ENCODE results near the gene SHTN1.

The SHTN1 gene

DNA sequence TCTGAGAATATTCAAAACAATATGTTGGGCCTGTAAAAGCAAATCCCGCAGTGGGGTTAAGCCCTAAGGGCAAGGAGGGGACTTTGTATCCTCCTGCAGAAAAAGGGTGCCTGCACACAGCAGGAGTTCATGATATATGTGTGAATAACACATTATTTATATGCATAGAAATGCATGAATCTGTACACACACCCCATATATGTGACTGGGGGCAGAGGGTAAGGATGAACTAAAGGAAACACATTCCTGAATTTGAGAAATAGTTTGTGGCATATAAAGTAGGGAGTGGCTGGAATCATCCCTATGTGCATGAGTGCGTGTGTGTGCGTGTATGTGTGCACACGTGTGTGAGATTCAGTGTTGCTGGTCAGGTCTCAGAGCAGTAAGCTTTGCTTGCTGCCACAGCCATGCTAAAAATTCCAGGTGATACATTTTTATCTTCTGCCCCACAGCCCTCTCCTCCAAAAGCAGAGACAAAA, 136.8 kb downstream of the SHTN1 start:
- DNase-seq = no peak

GRCh38 chr10:116866987-116867595, 137.9 kb downstream of the SHTN1 start:
- peak; percentile 18 for DNase-seq

DNA sequence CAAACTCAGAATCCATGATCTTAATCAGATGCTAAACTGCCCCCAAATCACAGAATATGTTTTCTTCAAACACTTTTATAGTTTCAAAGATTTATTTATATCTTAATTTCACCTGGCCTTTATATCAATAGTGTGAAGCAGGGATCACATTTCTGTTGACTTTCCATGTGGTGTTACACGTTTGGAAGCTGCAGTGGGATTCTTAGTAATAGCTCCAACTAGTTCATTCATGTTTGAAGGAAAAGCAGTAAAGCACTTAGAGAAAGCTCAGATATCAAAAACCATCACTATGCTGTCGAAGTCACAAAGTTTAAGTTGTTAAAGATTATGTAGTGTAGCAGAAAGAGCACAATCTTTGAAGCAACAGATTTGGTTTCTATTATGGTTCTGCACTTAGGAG, 138.9 kb downstream of the SHTN1 start:
- no peak for DNase-seq

- DNase-seq = no peak
Observed at GRCh38 chr10:116864436-116864835, 140.6 kb downstream of the SHTN1 start.

DNA sequence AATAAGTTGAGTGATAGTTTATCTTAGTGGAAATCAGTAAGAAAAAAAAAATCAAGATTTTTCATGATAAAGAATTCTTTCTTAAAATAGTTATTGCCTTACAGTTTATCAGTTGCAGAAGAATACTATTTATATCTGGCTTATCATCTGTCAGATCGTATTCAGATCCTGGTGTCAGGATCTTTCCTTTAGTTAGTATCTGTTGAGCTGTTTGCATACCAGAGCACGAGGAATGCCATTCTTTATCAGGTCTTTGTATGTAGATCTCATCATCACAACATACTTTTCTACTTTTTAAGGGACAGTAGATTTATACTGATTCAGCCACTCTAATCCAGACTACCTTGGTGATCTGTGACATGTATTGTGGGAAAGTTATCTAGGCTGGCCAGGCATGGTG, 143.2 kb downstream of the SHTN1 start:
- no peak for DNase-seq

DNA sequence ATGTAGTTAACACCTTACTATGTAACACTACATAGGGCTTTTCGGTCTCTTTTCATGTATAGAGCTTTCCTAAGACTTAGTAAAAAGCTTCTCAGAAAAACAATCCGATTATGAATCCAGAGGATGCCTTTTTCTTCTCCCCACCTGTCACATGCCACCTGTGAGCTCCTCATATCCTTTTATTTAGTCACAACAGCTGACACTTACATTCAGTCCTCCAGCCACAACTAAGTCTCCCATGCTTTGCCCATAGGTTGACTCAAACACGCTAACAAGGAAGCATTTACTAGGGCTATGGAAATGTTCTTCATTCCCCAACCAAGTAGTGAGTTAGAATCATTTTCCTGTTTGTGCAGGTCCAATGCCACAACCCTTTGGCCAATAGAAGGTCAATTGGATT, 147.8 kb downstream of the SHTN1 start:
- DNase-seq = no peak

- no peak for DNase-seq
Observed at GRCh38 chr10:116853701-116854100, 151.3 kb downstream of the SHTN1 start.

- no peak for DNase-seq
Observed at GRCh38 chr10:116853287-116853686, 151.7 kb downstream of the SHTN1 start.

DNA sequence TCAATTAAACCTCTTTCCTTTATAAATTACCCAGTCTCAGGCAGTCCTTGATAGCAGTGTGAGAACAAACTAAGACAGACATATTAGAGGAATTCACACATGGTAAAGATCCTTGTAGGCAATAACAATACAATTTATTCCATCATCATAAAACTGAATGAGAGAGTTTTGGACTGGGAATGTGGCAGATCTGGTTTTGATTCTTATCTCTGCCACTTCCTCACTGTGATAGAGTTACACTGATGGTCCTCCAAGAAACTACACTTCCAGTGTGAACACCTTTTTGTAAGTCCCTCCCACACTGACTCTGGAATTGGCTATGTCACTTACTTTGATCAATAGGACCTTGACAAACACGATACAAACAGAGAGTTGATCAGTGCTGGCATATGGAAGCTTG, 152.7 kb downstream of the SHTN1 start:
- DNase-seq = no peak

- DNase-seq = no peak
Observed at GRCh38 chr10:116850058-116850611, 154.9 kb downstream of the SHTN1 start.

DNA sequence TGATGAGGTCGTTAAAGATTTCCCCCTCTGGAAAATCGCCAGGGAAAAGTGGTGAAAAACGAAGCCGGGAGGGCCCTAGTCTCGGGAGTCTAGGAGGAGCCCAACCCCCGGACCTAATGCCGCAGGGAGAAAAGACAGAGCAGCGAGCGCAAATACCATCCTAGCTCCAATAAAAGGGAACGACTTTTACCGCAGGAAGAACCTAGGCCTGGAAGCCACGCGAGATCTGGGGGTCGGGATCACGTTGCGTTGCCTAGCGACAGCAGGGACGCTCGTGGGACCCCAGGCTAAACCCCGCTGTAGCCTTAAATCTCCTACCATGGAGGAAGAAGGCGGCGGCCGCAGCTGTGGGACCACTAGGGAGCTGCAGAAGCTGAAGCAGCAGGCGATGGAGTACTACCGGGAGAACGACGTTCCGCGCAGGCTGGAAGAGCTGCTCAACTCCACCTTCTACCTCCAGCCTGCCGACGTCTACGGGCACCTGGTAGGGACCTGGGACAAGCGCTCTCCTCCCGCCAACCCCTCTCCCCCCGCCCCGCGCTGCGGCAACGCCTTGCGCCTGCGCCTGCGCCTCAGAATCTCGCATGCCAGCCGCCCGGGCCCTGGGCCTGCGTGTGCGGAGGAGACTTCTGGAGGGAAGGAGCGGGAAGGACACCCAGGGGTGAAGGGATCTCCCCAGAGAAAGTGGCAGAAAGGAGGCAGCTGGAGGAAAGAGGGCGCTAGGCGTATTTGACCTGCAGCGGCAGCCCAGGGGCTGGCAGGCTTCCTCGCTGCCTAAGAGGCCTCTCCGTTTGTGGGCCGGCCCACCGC, 155.5 kb downstream of the SHTN1 start, which contains the start of gene ENO4:
Gene ENO4, plus strand, starts transcription at position 252 of the 810 bp plus-strand sequence. Its CDS starts 68 bp downstream, at position 320.
- DNase-seq = peak; percentile 87

- DNase-seq = no peak
Observed at GRCh38 chr10:116848944-116849247, 156.1 kb downstream of the SHTN1 start.

- DNase-seq = peak; percentile 5
Observed at GRCh38 chr10:116848032-116848943, 156.7 kb downstream of the SHTN1 start.

DNA sequence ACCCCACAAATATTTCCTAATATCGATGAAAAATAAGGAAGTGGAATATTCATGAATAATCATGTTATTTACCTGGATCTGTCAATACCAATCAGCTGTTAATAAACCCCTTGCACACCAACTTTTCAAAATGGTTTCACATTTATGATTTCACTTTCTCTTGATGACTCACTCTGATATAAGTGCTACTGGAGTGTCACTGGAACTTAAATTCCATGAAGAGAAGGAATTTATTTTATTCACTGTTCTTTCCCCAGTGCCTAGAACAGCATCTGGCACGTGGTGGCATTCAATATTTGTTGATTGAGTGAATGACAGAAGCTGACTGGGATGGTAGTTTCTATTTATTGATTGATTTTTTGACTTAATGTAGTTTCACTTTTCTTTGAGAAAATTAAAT, 159.2 kb downstream of the SHTN1 start:
- DNase-seq = no peak

GRCh38 chr10:116840389-116841075, 164.5 kb downstream of the SHTN1 start:
- no peak for DNase-seq

- DNase-seq = no peak
Observed at GRCh38 chr10:116838143-116838725, 166.8 kb downstream of the SHTN1 start.

DNA sequence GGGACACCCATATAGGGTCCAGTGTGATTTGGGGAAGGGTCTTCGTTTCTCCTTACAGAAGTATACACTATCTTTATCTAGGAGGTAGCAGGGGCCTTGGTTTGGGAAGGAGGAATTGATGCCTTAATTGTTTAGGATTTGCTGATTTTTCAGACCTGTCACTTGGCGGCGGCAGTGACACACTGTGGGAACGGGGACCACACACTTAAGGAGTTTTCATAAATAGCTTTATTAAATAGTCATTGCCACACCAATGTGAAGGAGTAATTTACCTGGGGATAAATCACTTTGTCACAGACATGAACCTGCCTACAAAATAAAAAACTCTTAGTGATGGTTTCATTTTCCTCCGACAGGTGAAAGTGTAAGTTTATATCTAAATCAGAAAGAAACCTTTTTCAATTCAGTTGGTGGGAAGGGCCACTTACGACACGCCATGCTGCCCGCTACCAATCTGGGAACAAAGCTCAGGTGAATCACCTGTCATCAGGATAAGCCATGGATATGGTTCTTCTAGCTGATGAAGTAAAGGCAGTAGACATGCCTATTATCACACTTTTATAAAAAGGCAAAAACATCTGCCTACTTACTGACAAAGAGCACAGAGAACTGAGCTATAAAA, 168.0 kb downstream of the SHTN1 start:
- no peak for DNase-seq

- DNase-seq = no peak
Observed at GRCh38 chr10:116836083-116836482, 168.9 kb downstream of the SHTN1 start.

DNA sequence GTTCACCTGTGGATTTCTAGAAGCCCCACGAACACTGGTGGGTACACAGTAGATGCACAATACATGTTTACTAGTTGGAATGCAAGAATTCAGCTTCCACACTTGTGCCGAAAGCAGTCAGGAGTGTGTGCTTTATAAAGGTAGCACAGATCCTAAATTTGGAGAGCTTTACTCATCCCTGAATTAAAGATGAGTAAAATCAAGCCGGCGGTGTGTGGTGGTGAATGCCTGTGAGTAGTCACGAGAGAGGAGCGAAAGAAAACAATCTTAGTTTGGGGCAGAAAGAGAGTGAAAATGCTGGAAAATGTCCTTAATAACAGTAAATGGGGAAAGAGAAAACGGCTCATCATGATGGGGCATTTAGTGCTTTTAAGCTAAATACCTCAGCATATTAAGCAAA, 169.3 kb downstream of the SHTN1 start:
- DNase-seq = no peak

DNA sequence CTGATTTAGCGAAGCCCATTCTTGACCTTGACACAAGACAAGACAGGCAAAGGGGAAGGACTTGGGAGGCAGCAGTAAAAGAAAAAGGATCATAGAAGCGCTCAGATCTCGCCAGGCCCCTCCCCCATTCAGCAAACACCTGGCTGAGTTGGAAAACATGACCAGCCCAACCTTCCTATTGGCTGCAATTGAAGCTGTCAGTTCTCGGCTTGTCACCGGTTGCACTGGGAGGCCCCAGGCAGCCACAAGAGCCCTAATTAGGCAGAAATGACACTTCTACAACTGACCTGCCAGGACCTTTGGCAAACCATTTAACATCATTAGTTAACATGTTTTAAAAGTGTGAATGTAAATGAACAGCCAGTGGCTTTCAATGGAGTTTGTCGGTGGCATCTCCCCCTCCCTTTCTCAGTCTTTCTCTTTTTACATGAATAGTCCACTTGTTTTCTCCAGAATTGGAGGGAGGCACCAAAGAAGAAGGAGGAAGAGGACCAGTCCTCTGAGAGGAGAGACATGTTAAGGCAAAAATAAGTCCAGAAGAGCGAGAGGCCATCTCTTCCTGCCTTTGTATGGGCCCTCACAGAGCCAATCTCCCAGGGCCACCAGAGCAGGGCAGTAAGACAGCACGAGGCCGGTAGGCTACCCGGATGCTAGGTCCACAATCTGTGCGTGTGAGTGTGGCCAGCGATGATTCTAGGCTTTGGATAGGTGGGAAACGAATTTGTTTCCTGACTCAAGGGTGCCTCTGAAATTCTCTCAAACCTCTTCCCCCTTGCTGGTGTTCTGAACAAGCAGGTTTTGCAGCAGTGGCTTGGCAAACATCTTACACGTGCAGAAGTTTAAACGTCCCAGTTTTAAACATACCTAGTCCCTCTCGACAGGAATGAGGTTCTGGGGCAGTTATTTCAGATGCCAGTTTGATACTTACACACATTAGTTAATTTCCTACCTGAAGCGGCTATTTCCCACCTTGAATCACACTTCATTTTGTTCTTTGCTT, 170.7 kb downstream of the SHTN1 start:
- DNase-seq = no peak
